GM18508 (cell line): ENCODE results near the gene ACOX3.

Experiments
- ATAC-seq: cut with Tn5 transposase; IDR thresholded peaks from one replicate; pipeline ENCODE4 v1.9.1; 2021; ENCODE audit warnings: moderate number of reproducible peaks; ENCODE audit not compliant: insufficient read depth, unreplicated experiment

The ACOX3 gene

DNA sequence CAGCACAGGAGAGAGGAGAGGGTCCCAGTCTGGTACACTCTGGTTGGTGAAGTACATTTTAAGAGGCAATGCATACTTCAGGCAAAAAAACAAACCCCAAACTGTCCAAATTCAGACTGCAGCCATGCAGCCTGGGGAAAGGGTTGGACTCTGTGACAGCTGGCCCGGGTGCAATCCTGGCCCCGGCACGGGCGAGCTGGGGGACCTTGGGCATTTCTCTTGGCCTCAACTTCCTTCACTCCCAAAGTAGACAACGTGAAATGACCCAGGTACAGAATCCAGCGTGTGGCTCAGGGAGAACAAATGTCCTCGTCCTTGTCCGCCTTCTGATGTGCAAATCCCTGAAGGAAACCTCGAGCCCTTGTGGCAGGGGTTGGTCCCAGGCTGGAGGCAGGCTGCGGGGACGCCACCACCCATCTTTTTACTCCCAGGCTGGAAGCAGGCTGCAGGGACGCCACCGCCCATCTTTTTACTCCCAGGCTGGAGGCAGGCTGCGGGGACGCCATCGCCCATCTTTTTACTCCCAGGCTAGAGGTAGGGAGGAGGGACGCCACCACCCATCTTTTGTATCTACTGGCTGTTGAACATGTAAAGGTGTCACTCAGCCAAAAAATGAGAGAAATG, 62.3 kb downstream of the ACOX3 start:
- ATAC-seq = no peak

DNA sequence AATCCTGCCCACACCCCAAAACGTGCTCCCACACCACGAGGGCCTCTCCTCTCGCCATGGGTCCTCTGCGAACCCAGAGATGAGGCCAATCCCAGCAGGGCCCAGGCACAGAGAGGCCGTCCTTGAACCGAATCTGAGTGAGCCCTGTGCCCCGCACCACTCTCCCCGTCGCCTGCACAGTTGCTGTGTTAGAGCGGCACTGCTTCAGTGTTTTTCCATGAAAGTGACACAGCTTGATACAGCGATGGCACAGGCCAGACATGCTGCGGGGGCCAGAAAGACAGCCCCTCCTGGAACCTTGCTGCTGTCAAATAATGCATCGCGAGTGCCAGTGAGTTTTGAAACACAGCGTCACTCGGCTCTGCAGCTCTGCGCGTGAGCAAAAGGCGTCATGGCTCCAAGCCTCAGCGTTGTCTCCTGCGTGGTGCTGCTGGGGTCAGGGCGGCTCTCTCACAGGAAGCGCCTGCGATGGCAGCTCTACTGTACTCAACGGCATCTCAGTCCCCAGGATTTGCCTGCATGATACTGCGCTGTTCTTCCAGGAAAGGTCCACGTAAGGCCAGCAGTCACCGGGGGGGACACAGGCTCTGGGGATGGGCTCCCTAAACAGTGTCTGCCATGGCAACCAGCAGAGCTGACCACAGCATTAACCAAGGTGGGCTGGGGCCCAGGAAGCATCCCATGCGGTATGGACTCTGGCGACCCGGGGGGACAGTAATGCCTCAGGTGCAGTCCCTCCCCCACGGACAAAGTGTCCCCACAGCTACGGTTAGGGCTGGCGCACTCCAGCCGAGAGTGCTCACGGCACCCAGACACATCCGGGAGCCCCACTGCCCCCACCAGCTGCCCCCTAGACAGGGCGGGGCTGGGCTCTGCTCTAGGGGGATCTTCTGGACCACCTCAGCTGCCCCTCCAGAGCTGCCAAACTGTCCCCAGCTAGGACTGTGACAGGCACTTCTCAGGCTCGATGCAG, 63.1 kb downstream of the ACOX3 start:
- no peak for ATAC-seq

DNA sequence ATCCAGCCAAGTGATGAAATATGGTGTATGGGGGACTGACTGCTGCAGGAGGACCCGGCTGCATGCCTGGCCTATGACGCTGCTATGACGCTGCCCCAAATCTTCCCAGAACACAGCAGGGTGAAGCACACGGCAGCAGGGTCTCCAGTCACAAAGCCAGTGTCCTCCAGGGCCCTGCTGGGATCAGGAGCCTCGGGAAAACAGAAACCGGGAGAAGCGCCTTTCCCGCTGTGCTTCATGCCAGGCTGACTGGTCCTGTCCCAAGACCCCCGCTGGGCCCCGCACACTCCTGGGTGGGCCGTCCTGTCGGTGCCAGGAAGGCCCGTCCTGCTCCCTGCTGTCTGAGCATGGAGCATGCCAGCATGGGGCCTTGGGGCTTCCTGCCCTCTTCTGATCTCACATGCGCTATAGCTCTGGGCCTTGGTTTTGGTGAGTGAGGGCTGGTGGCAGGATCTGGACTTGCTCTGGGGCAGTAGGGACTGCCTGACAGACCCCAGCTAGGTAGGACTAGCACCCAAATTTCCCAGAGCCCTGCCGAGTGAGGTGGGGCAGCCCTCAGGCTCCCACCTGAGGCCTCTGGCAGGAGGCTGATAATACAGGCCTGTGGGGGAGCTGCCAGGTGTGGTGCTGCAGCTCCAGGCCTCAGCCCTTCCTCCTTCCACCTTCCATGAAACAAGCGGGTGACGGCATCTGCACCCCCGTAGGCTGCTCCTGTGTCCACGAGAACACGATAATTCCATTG, 64.0 kb downstream of the ACOX3 start:
- no peak for ATAC-seq

DNA sequence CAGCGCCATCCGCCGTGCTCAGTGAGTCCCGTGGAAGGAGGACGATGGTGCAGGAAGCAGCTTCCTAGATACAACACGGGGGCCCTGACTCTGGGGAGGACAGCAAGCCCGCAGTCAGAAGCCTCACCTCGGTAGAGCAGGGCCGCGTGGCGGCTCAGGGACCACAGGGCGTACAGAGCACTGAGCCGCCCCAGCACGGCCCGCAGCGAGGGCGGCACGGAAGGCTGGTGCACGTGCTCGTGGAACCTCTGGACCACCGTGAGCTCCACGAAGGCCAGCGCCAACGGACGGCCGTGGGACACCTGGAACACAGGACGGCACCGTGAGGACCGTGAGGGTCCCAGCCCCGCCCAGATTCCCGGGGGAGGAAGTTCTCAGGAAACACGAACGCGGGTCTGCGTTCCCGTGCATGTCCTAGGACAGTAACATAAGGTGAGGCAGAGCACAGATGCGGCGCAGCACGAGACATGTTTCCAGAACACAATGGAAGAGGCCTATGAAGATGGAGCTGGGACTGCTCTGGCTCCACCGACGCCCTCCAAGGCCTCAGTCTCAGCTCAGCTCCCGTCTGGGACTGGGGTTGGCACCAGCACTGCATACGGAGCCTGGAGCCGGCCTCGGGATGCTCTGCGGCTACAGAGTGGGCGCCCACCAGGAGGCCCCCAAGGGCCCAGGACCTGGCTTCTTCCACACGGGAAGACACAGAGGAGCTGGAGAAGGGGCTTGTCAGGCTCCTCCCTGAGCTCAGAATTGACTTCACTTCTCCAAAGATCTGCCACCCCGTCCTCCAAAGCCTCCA, 65.5 kb downstream of the ACOX3 start:
- no peak for ATAC-seq

DNA sequence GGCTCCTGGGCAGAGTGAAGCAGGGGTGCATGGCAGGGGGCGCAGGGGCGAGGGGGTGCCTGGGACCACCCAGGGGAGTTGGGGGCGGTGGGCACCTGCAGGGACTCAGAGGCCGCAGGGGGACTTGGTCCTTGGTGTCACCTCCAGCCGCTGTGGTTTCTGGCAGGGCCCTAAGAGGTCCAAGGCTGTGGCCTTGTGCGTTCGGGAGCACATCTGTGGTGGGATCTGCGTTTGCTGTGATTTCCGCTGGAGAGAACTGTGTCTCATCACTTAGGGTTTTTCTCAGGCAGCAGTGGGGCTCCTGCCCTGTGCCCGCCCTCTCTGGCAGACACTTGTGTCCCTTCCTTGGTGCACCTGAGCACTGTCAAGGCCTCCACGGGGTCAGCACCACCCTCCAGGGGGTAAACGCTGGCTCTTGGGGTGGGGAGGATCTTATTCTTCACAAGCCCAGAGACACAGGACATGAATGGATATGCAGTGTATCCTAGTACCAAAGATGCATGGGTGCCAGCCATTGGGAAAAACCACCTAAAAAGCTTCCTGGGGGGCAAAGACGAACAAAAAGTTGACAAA, 66.5 kb downstream of the ACOX3 start:
- no peak for ATAC-seq

DNA sequence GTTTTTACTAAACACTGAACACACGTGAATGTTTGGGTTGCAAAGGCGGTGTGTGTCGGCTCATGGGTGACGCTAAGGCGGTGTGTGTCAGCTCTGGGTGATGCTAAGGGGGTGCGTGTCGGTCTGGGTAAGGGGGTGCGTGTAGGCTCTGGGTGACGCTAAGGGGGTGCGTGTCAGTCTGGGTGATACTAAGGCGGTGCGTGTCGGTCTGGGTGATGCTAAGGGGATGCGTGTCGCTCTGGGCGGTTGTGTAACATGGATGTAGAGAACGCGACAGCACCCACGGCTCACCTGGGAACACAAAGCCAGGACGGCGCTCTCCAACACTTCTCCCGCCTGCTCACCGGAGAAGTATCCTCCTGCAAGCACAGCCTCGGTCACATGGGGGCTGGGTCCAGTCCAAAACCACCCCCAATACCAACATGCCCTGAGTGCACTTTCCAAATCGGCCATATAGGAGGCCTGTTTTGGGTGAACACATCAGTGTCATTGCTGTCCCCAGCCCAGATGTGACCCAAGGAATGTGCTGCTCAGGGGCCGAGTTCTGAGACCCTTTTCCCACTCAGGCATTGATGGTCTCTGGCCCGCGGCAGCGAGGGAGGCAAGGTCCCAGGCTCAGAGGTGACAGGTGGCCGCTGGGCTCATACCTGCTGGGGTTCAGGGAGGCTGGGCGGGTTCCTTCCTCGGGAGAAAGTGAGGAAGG, 67.1 kb downstream of the ACOX3 start:
- ATAC-seq = no peak

DNA sequence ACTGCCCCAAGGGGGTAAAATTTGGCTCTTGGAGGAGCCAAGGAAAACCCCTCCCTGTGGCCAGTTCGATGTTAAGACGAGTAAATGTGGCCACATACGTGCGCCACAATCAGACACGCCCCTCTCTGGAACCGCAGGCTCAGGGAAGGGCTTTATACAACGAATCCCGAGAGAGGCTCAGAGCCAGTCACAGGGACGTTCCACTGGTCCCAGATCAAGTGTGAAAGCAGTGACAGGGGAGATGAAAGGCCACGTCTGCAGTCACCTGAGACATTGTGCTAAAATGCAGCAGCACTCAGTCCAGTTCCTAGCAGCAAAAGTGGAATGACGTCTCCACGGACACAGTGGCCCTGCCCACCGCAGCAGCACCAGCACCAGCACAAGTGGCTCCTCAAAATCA, 68.0 kb downstream of the ACOX3 start:
- ATAC-seq = no peak

DNA sequence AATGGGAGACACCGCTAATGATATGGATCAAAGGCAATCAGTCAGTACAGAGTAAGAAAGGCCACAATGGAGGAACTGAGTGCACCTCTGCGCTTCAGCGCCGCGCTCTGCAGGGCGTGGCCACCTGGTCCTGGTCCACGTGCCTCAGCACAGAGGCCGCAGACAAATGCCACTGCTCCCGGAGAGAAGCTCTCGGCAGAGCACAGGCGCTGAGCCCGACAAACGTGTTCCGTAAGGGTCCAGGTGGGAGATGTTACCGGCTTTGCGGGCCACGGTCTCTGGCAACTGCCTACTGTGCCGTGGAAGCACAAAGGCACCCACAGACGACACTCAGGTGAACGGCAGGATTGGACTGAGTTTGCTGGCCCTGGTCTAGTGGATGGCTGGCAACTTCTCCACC, 68.9 kb downstream of the ACOX3 start:
- ATAC-seq = no peak

DNA sequence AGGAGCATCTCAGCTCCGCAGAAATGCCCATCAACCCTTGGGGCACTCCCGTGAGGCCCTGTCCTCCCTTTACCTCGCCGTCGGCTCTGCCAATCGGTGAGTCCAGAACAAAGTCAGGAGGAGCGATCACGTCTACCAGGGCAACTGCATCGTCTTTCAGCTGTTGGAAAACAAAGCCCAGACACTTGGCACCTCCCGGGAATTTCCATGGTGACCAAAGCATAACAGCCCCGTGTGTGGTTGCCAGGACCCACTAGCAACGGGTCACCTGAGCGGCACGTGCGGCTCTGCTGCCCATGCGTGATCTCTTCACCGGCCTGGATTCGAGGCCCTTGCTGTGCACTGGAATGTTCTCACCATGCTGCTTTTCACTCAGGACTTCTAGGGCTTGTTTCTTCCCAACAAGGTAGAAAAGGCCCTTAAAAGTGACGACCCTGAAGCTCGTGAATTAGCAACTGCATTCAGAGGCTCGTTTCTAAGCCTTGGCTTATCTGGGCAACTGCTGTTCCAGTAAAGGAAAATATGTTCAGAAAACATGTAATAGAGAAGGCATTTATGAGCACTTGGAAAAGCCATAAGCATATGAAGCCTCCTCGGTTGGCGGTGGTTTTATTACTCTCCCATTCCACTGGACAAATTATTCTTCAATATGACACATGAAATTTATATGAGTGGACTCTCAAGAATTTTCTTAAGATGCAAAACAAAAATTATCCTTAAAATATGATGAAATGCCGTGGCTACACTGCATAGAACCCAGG, 69.5 kb downstream of the ACOX3 start:
- ATAC-seq = no peak

DNA sequence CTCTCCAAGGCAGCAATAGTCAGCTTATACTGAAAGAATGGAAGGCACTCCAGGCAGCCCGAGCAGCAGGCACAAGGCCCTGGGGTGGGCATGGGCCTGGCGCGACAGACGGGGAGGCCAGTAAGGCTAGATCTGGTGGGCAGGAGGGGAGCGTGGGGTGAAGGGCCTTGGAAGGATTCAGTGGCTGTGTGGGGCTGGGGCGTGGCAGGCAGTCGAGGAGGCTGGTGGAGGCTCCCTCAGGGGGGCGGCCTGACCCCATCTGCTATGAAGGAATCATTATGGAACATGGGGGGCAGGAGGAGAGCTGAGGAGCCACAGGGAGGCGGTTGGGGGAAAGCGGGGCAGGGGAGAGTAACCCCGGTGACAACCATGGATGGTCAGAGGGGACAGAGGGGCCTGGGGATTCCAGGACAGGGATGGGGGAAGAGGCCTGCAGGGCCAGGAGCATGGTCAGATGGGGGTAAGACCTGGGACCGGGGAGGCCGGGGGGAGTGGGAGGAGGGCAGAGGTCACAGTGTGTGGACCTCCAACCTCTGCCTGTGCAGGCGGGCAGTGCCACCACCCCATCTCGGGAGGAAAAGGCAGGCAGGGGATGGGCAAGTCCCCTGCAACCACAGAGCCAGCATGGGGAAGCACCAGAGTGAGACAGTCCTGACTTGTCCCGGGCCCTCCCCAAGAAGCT, 70.3 kb downstream of the ACOX3 start:
- no peak for ATAC-seq

DNA sequence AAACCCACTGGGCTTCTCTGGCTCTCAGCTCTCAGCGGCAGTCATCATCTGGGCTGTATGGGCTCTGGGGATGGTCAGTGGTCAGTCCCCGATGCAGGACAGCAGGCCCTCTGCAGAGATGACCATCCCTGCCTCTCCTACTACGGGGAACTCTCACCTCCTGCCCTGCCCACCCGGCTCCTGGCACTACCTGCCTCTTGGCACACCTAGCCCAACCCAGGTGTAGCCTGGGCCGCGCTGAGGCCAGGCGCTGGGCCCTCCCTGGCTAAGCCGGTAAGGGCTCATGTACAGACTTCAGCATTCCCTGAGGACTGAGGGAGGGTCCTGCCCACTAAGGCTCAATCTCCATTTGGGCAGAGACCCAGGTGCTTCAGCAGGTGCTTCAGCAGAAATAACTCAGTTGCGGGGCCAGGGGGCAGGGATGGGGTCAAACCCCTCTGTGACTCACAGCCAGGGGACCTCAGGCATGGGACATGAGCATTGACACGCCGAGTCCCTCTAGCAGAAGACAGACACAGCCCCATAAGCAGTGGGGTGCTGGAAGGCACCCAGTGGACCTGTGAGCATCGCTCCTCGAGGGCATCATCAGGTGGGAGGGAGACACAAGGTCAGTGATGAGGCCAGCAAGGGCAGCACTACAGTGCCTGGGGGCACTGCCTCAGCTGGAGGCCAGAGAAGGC, 71.0 kb downstream of the ACOX3 start:
- ATAC-seq = no peak

DNA sequence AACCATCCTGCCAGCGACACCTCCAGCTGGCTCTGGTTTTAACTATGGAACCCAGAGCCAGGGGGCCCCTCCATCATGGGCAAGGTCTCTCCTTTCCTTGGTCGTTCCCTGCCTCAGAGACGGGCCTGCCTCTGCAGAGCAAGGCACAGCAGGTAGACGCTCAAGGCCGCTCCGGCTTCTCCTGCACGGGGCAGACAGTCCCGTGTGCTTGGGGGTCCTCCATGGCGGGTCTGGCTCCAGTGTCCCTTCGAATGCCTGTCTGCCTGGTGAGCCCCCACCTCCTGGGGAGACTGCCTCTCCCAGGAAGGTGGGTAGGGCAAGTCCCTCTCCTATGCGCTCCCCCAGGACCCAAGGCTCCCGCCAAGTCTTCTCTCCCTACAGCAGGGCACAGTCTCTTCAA, 71.5 kb downstream of the ACOX3 start:
- ATAC-seq = no peak

DNA sequence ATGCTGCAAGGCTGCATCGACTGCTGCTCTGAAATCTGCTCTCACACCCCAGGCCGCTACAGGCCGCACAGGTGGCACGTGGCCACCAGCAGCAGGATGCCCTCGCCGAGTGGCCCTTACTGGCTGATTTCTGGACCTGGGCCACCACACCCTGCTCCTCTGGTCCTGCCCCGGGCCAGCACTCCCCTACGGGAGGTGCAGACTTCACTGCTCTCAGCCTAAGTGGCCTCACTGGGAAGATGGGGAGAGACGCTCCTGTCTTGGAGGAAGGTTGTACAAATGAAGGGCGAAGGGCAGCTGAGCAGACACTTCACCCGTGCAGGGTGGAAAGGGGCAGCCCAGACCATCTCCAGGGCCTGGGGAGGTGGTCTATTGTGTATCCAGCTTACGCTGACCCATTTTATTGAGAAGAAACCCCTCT, 72.5 kb downstream of the ACOX3 start:
- no peak for ATAC-seq

DNA sequence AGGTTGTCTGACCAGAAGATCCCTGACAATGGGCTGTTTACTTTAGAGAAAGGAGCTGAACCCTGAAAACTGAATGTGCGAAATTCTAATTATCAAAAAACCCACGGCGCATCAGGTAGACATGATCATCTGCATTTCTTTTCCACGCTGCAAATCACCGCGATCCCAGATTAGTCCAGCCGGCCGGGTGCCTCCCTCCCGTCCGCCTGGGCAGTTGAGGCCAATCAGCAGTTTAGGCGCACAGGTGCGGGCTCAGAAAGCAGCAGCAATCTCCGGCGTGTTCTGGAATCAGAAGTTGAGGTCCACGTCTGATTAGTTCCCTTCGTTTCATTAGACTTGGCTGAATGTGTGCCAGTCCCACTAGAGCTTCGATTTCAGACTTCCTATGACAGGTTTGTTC, 73.9 kb downstream of the ACOX3 start:
- ATAC-seq = no peak

DNA sequence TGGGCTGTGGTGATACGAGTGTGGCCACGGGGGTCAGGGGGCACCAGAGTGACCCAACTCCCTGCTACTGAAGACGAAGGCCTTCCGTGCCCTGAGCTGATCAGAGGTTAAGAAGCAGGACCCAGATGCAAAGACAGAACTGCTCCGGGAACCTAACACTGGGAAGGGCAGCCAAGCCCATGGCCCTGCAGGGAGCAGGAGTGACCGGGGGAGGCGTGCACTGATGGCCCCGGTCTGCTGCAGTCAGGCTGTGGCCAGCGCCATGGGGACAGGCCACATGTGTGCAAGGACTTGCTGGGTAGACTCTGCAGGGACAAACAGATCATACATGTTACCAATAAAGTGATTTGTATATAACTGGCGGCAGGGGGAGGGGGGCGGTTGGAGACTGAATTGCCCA, 74.6 kb downstream of the ACOX3 start:
- ATAC-seq = no peak

DNA sequence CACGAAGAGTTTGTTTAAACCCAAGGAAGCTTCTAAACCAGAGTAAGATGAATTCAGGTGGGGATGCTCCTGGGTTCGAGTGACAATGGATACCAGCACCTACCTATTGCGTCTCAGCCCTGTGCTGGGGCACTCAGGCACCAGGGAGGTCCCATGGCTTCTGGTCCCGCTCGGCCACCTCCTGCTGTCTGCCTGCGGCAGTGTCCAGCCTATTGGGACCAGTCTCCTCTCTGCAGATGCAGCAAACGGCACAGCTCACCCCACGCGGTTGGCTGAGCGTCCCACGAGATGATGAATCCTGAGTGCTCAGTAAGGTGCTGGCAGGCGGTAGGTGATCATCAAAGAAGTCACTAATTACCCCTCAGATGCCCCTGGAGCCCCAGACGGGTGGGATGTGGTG, 75.2 kb downstream of the ACOX3 start:
- ATAC-seq = no peak

DNA sequence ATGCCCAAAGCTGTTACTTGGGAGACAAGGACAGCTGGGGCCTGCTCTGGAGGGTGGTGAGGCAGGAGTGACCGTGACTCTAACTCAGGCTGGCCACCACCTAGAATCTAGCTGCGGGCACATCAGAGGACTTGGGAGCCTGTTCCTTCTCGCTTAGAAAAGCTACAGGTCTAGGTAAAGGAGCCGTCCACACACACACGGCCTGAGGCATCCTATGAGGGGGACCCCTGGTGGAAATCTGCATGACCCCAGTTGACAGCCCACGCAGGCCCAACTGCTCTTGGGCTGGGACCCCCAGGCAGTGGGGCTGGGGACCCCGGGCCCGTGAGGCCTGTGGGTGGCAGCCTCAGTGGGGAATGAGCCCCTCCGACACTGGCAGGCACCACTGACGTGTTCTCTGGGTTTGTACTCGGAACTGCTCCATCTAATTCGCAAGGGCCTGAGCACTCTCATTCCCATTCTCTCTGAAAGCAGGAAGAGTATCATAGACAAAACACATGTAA, 75.6 kb downstream of the ACOX3 start:
- no peak for ATAC-seq
